CD1c-positive myeloid dendritic cell (primary cell): ENCODE data around the gene GPX5.
"Not testable (repeated sequence)": the region's sequence is repeated elsewhere in the genome, so short reads cannot be mapped to it uniquely, and the experiment has no call there.

Experiments used
- DNase-seq: peaks from one replicate; pipeline ENCODE4 v3.0.0-alpha.2; 2016; ENCODE audit errors: extremely low spot score

The GPX5 gene

GRCh38 chr6:28512387-28512786, 13.3 kb upstream of the GPX5 start:
- not testable (repeated sequence) for DNase-seq

GRCh38 chr6:28515676-28516075, 10.0 kb upstream of the GPX5 start, which contains the start of gene GPX6:
TSS of gene GPX6 (minus strand) at chr6:28515793. CDS start at chr6:28515743, 50 bp downstream.
- DNase-seq = no peak

- DNase-seq = no peak
Observed at GRCh38 chr6:28517964-28518363, 7.7 kb upstream of the GPX5 start.

GRCh38 chr6:28522594-28523240, 3.0 kb upstream of the GPX5 start:
- no peak for DNase-seq

- DNase-seq = no peak
Observed at GRCh38 chr6:28523241-28523622, 2.4 kb upstream of the GPX5 start.

GRCh38 chr6:28530777-28531176, 5.1 kb downstream of the GPX5 start:
- DNase-seq = no peak

- DNase-seq = no peak
Observed at GRCh38 chr6:28531479-28532128, 5.9 kb downstream of the GPX5 start.

GRCh38 chr6:28534306-28534705, 8.6 kb downstream of the GPX5 start:
- no peak for DNase-seq

- no peak for DNase-seq
Observed at GRCh38 chr6:28534875-28535274, 9.2 kb downstream of the GPX5 start.

- DNase-seq = no peak
Observed at GRCh38 chr6:28537065-28537464, 11.4 kb downstream of the GPX5 start.

GRCh38 chr6:28537509-28538140, 11.9 kb downstream of the GPX5 start:
- DNase-seq = peak; percentile 1

- no peak for DNase-seq
Observed at GRCh38 chr6:28541996-28542395, 16.3 kb downstream of the GPX5 start.

- DNase-seq = peak; percentile 36
Observed at GRCh38 chr6:28542440-28543296, 17.0 kb downstream of the GPX5 start.

GRCh38 chr6:28543651-28544610, 18.2 kb downstream of the GPX5 start:
- no peak for DNase-seq

GRCh38 chr6:28545955-28546354, 20.3 kb downstream of the GPX5 start:
- DNase-seq = no peak

- DNase-seq = not testable (repeated sequence)
Observed at GRCh38 chr6:28547003-28547402, 21.3 kb downstream of the GPX5 start.

GRCh38 chr6:28551891-28552666, 26.4 kb downstream of the GPX5 start:
- no peak for DNase-seq

GRCh38 chr6:28553384-28553985, 27.8 kb downstream of the GPX5 start:
- no peak for DNase-seq

GRCh38 chr6:28553986-28554881, 28.6 kb downstream of the GPX5 start:
- no peak for DNase-seq
